GM23338 (cell line): ENCODE measurements around the gene CCN5. TPM values are rescaled to one million over a fixed set of nuclear protein-coding genes. Genes with fewer than 3 reads are reported as not detected.
A peak's percentile ranks its signal among the peaks of the same experiment; 100 is the strongest.

Experiments
- ATAC-seq: fragments of 200-7000 bp; cut with Tn5 transposase; 3 replicates; pipeline ENCODE4 v1.9.1; 2020
- DNase-seq: peaks from one replicate; pipeline ENCODE4 v3.0.0-alpha.2; 2015; ENCODE audit warnings: low spot score
- H2AFZ ChIP-seq: fragments of 200-600 bp; sonication (generic); 2 replicates; pipeline ENCODE4 v1.8.0; 2016; ENCODE audit warnings: antibody characterized with exemption, mild to moderate bottlenecking, moderate library complexity
- H3F3A ChIP-seq: fragments of 200-600 bp; sonication (generic); replicated peaks from 2 replicates; pipeline ENCODE4 v1.8.0; 2017; ENCODE audit warnings: antibody characterized with exemption, mixed run types, low read depth
- H3K27ac ChIP-seq: fragments of 200-600 bp; sonication (generic); 2 replicates; pipeline ENCODE4 v1.6.1; 2016; ENCODE audit warnings: low read depth
- H3K27me3 ChIP-seq: fragments of 200-600 bp; sonication (generic); 2 replicates; pipeline ENCODE4 v1.8.0; 2016; ENCODE audit warnings: mild to moderate bottlenecking, mixed run types, moderate library complexity; ENCODE audit not compliant: insufficient read depth
- H3K36me3 ChIP-seq: fragments of 200-600 bp; sonication (generic); 2 replicates; pipeline ENCODE4 v1.8.0; 2016; ENCODE audit warnings: mild to moderate bottlenecking; ENCODE audit not compliant: insufficient read depth
- H3K4me1 ChIP-seq: fragments of 200-600 bp; sonication (generic); 2 replicates; pipeline ENCODE4 v1.8.0; 2016; ENCODE audit warnings: mild to moderate bottlenecking, moderate library complexity; ENCODE audit not compliant: insufficient read depth
- H3K4me2 ChIP-seq: fragments of 200-600 bp; sonication (generic); 2 replicates; pipeline ENCODE4 v1.7.1; 2017; ENCODE audit warnings: mixed run types
- H3K4me3 ChIP-seq: fragments of 200-600 bp; sonication (generic); 2 replicates; pipeline ENCODE4 v1.6.1; 2016; ENCODE audit warnings: mixed run types
- H3K79me2 ChIP-seq: fragments of 200-600 bp; sonication (generic); replicated peaks from 2 replicates; pipeline ENCODE4 v1.8.0; 2017; ENCODE audit warnings: mild to moderate bottlenecking; ENCODE audit not compliant: insufficient read depth
- H3K9me2 ChIP-seq: fragments of 200-600 bp; sonication (generic); 2 replicates; pipeline ENCODE4 v1.8.0; 2017; ENCODE audit not compliant: insufficient read depth
- H4K20me1 ChIP-seq: fragments of 200-600 bp; sonication (generic); replicated peaks from 2 replicates; pipeline ENCODE4 v1.8.0; 2017; ENCODE audit warnings: mild to moderate bottlenecking; ENCODE audit not compliant: insufficient read depth
- H3K27ac Mint-ChIP-seq: 2 replicates; pipeline ENCODE4 v1.8.0; 2020; ENCODE audit warnings: inconsistent platforms, mild to moderate bottlenecking, moderate library complexity, mixed read lengths
- H3K27me3 Mint-ChIP-seq: 3 replicates; pipeline ENCODE4 v1.8.0; 2022; ENCODE audit warnings: low read depth, mild to moderate bottlenecking, moderate library complexity, mixed read lengths, inconsistent platforms; ENCODE audit not compliant: insufficient read depth, poor library complexity
- H3K36me3 Mint-ChIP-seq: 3 replicates; pipeline ENCODE4 v1.8.0; 2021; ENCODE audit warnings: low read depth, mild to moderate bottlenecking, inconsistent platforms, moderate library complexity, mixed read lengths
- H3K4me1 Mint-ChIP-seq: 3 replicates; pipeline ENCODE4 v1.8.0; 2020; ENCODE audit warnings: mild to moderate bottlenecking, inconsistent platforms, mixed read lengths
- H3K4me3 Mint-ChIP-seq: 3 replicates; pipeline ENCODE4 v1.8.0; 2021; ENCODE audit warnings: moderate library complexity, mild to moderate bottlenecking, inconsistent platforms, mixed read lengths
- H3K9me3 Mint-ChIP-seq: 3 replicates; pipeline ENCODE4 v1.8.0; 2020; ENCODE audit warnings: moderate library complexity, mild to moderate bottlenecking, inconsistent platforms, mixed read lengths
- CREB1 ChIP-seq: fragments of 250-450 bp; sonication (Bioruptor Pico); IDR thresholded peaks from 2 replicates; pipeline ENCODE4 v1.5.0; 2020; ENCODE audit warnings: low read depth, mild to moderate bottlenecking, moderate library complexity
- CTCF ChIP-seq, 2 experiments: fragments of 200-600 bp in 1 of 2; sonication (generic) in 1 of 2; conservative IDR thresholded peaks; 2 replicates each; pipeline versions ENCODE4 v1.5.1 to v1.6.1; 2016 to 2017; ENCODE audit warnings: antibody characterized with exemption in 2 of 2, low read depth in 2 of 2, mild to moderate bottlenecking in 2 of 2, moderate library complexity in 1 of 2
- ETS1 ChIP-seq: IDR thresholded peaks from 2 replicates; pipeline ENCODE4 v1.6.1; 2016; ENCODE audit warnings: antibody characterized with exemption
- EZH2 ChIP-seq: fragments of 200-600 bp; sonication (generic); IDR thresholded peaks from one replicate; pipeline ENCODE4 v1.8.0; 2017; ENCODE audit warnings: antibody characterized with exemption, mild to moderate bottlenecking, low read depth; ENCODE audit not compliant: unreplicated experiment
- EZH2phosphoT487 ChIP-seq: fragments of 200-600 bp; sonication (generic); IDR thresholded peaks from one replicate; pipeline ENCODE4 v1.8.1; 2018; ENCODE audit warnings: antibody characterized with exemption; ENCODE audit not compliant: unreplicated experiment
- JUNB ChIP-seq: IDR thresholded peaks from one replicate; pipeline ENCODE4 v1.6.1; 2016; ENCODE audit warnings: antibody characterized with exemption; ENCODE audit not compliant: unreplicated experiment
- NANOG ChIP-seq: IDR thresholded peaks from 2 replicates; pipeline ENCODE4 v1.6.1; 2016; ENCODE audit warnings: antibody characterized with exemption, borderline replicate concordance
- POLR2AphosphoS5 ChIP-seq: IDR thresholded peaks from 2 replicates; pipeline ENCODE4 v1.6.1; 2016; ENCODE audit warnings: antibody characterized with exemption, low read depth
- REST ChIP-seq: IDR thresholded peaks from one replicate; pipeline ENCODE4 v1.6.1; 2018; ENCODE audit warnings: antibody characterized with exemption; ENCODE audit not compliant: unreplicated experiment
- STAT1 ChIP-seq: IDR thresholded peaks from one replicate; pipeline ENCODE4 v1.6.1; 2016; ENCODE audit warnings: antibody characterized with exemption; ENCODE audit not compliant: unreplicated experiment
- ZNF114 ChIP-seq: fragments of 250-450 bp; sonication (Bioruptor Pico); IDR thresholded peaks from 2 replicates; pipeline ENCODE4 v1.5.0; 2020; ENCODE audit warnings: mild to moderate bottlenecking, moderate library complexity
- ZNF331 ChIP-seq: fragments of 250-450 bp; sonication (Bioruptor Pico); IDR thresholded peaks from 2 replicates; pipeline ENCODE4 v1.5.0; 2020; ENCODE audit warnings: low read depth, mild to moderate bottlenecking, moderate library complexity
- ZNF462 ChIP-seq: fragments of 250-450 bp; sonication (Bioruptor Pico); IDR thresholded peaks from 2 replicates; pipeline ENCODE4 v1.5.0; 2020; ENCODE audit warnings: mild to moderate bottlenecking, moderate library complexity
- polyA plus RNA-seq: library from polyadenylated mRNA; unstranded; fragments of >200 nt; fragmentation: Nextera tagmentation; extraction: Ambion mirVana; gene quantifications from 2 replicates; pipeline ENCODE4 v1.2.1, GENCODE V29; 2016
- total RNA-seq: library from RNA; depleted of rRNA; stranded (reverse); fragments of >200 nt; shearing (Covaris generic); gene quantifications from 2 replicates; pipeline ENCODE4 v1.2.3, GENCODE V29; 2014

CCN5 gene
- total and polyA plus RNA-seq, 2 experiments from 2014 or later: not detected

- Histone ChIP-seq H3K9me2 (no peaks in the 10 kb centered on the region), H3K36me3 (no peaks in the 10 kb centered on the region), H4K20me1 (no peaks in the 10 kb centered on the region), H3K4me3 (peak overlapping the region; percentile 23; the same call in 1 of the 2 replicates), H3K27me3 (no peaks in the 10 kb centered on the region), H3K27ac (no peak overlapping the region), H2AFZ (no peak overlapping the region), H3K4me2 (peak overlapping the region; percentile 32; the same call in 1 of the 2 replicates), H3F3A (no peaks in the 10 kb centered on the region), H3K79me2 (no peaks in the 10 kb centered on the region), H3K4me1 (peaks cover 21% of the 10 kb centered on the region)
- Mint-ChIP-seq H3K27me3 (peaks cover 7% of the 10 kb centered on the region), H3K4me1 (peaks cover 29% of the 10 kb centered on the region), H3K27ac (no peak overlapping the region), H3K9me3 (no peaks in the 10 kb centered on the region), H3K36me3 (no peaks in the 10 kb centered on the region), H3K4me3 (no peak overlapping the region)
- DNase-seq: peak; percentile 55
- TF ChIP-seq EZH2 (no peak), ZNF114 (CRISPR knock-in tag) (no peak), NANOG (no peak), CREB1 (no peak), ETS1 (no peak), ZNF462 (CRISPR knock-in tag) (no peak), EZH2phosphoT487 (no peak), POLR2AphosphoS5 (no peak), STAT1 (no peak), JUNB (no peak), CTCF (conservative IDR thresholded peaks at IDR 0.05; ENCODE audit: low read depth in 2 of 2) (no peak), ZNF331 (no peak), REST (no peak)
- ATAC-seq: peak; percentile 47
These were observed 9.4 kb downstream of the CCN5 start for GRCh38 chr20:44724423-44725091.
